HG02840 (cell line): ENCODE results near the gene TFF2.

Experiments used
- ATAC-seq: cut with Tn5 transposase; IDR thresholded peaks from one replicate; pipeline ENCODE4 v1.9.1; 2021; ENCODE audit warnings: mild to moderate bottlenecking, moderate library complexity, moderate number of reproducible peaks; ENCODE audit not compliant: unreplicated experiment, low FRiP score

Gene TFF2

GRCh38 chr21:42350927-42351426, at the start of gene TFF2:
Gene TFF2 (minus strand): TSS chr21:42350994. CDS start chr21:42350957, 37 bp downstream.
- ATAC-seq = no peak

- no peak for ATAC-seq
These were observed 49.7 kb upstream of the TFF2 start for GRCh38 chr21:42400525-42400924.

- ATAC-seq = no peak
These were observed 47.7 kb upstream of the TFF2 start for GRCh38 chr21:42398436-42399028.

- ATAC-seq = no peak
These were observed 47.1 kb upstream of the TFF2 start for GRCh38 chr21:42397746-42398394.

GRCh38 chr21:42396799-42397745, 46.3 kb upstream of the TFF2 start:
- no peak for ATAC-seq

GRCh38 chr21:42395905-42396651, 45.3 kb upstream of the TFF2 start, which contains the start of gene TMPRSS3:
Gene TMPRSS3 (minus strand): TSS chr21:42396052. CDS start chr21:42395417, 635 bp downstream.
- ATAC-seq = no peak

- ATAC-seq = no peak
These were observed 44.5 kb upstream of the TFF2 start for GRCh38 chr21:42395302-42395701.

GRCh38 chr21:42393443-42393950, 42.7 kb upstream of the TFF2 start:
- no peak for ATAC-seq

- ATAC-seq = no peak
These were observed 42.1 kb upstream of the TFF2 start for GRCh38 chr21:42392731-42393442.

GRCh38 chr21:42391297-42391696, 40.5 kb upstream of the TFF2 start:
- ATAC-seq = no peak

GRCh38 chr21:42390696-42391095, 39.9 kb upstream of the TFF2 start:
- no peak for ATAC-seq

- no peak for ATAC-seq
These were observed 39.4 kb upstream of the TFF2 start for GRCh38 chr21:42390193-42390592.

- no peak for ATAC-seq
These were observed 38.6 kb upstream of the TFF2 start for GRCh38 chr21:42389449-42389835.

GRCh38 chr21:42388740-42389448, 38.1 kb upstream of the TFF2 start:
- ATAC-seq = no peak

GRCh38 chr21:42387843-42388340, 37.1 kb upstream of the TFF2 start:
- ATAC-seq = no peak

GRCh38 chr21:42387164-42387563, 36.4 kb upstream of the TFF2 start:
- no peak for ATAC-seq

- no peak for ATAC-seq
These were observed 35.3 kb upstream of the TFF2 start for GRCh38 chr21:42386034-42386591.

- no peak for ATAC-seq
These were observed 34.8 kb upstream of the TFF2 start for GRCh38 chr21:42385619-42386018.
